ENCODE data around the gene TULP4. TPM values are rescaled to one million over a fixed set of nuclear protein-coding genes. Genes with fewer than 3 reads are reported as not detected.
A peak's percentile ranks its signal among the peaks of the same experiment; 100 is the strongest.

TULP4 gene
- total RNA-seq, 2 experiments from 2014 or later: 18.4 to 18.5 TPM

GRCh38 chr6:158383057-158383456, 70.8 kb downstream of the TULP4 start:
- Mint-ChIP-seq H3K9me3 (no peaks in the 10 kb centered on the region), H3K4me1 (ENCODE audit: low read depth) (peaks cover 5% of the 10 kb centered on the region), H3K27ac (no peak overlapping the region), H3K36me3 (ENCODE audit: low read depth) (no peaks in the 10 kb centered on the region), H3K4me3 (no peak overlapping the region), H3K27me3 (no peaks in the 10 kb centered on the region)
- DNase-seq: no peak
- no peak for ATAC-seq
- intact Hi-C loops (cut with micrococcal nuclease): no loop called here
- TF ChIP-seq CTCF (IDR thresholded peaks at IDR 0.05): no peak
- CTCF ChIA-PET: interaction anchor here (0.8 to 5.7 kb wide), 2 partner anchors 29 to 163 kb away, joined by 3 to 41 read pairs; no protein-coding TSS in a partner anchor
- POLR2A ChIA-PET: no interaction called here

GRCh38 chr6:158383542-158383941, 71.3 kb downstream of the TULP4 start:
- no peak for TF ChIP-seq CTCF (IDR thresholded peaks at IDR 0.05)
- H3K36me3 Mint-ChIP-seq (ENCODE audit: low read depth): no peaks in the 10 kb centered on the region
- H3K4me3 Mint-ChIP-seq: no peak overlapping the region
- no peak overlapping the region for H3K27ac Mint-ChIP-seq
- peaks cover 5% of the 10 kb centered on the region for H3K4me1 Mint-ChIP-seq (ENCODE audit: low read depth)
- CTCF ChIA-PET: interaction anchor here (0.8 to 5.7 kb wide), 2 partner anchors 28 to 164 kb away, joined by 3 to 41 read pairs; no protein-coding TSS in a partner anchor
- H3K9me3 Mint-ChIP-seq: no peaks in the 10 kb centered on the region
- no peaks in the 10 kb centered on the region for H3K27me3 Mint-ChIP-seq
- POLR2A ChIA-PET: no interaction called here
- DNase-seq (no peak), ATAC-seq (no peak)
- intact Hi-C loops (cut with micrococcal nuclease): no loop called here

GRCh38 chr6:158384671-158385110, 72.4 kb downstream of the TULP4 start:
- ATAC-seq (no peak), DNase-seq (no peak)
- Mint-ChIP-seq H3K4me1 (ENCODE audit: low read depth) (peaks cover 10% of the 10 kb centered on the region), H3K27me3 (no peaks in the 10 kb centered on the region), H3K36me3 (ENCODE audit: low read depth) (no peaks in the 10 kb centered on the region), H3K27ac (no peak overlapping the region), H3K4me3 (no peak overlapping the region), H3K9me3 (no peaks in the 10 kb centered on the region)
- intact Hi-C loops (cut with micrococcal nuclease): no loop called here
- POLR2A ChIA-PET: no interaction called here
- CTCF ChIA-PET: interaction anchor here (1.1 to 5.7 kb wide), 3 partner anchors 156 to 170 kb away, joined by 3 to 41 read pairs (median 16); no protein-coding TSS in a partner anchor
- TF ChIP-seq CTCF (IDR thresholded peaks at IDR 0.05): no peak

GRCh38 chr6:158387036-158387435, 74.8 kb downstream of the TULP4 start:
- intact Hi-C loops (cut with micrococcal nuclease): no loop called here
- Mint-ChIP-seq H3K27ac (no peak overlapping the region), H3K36me3 (ENCODE audit: low read depth) (peaks cover 2% of the 10 kb centered on the region), H3K9me3 (peaks cover 6% of the 10 kb centered on the region), H3K4me3 (no peak overlapping the region), H3K4me1 (ENCODE audit: low read depth) (peaks cover 6% of the 10 kb centered on the region), H3K27me3 (no peaks in the 10 kb centered on the region)
- peak; percentile 20 for TF ChIP-seq CTCF (IDR thresholded peaks at IDR 0.05)
- peak; percentile 22 for DNase-seq
- no peak for ATAC-seq
- ChIA-PET POLR2A (interaction anchor here (0.9 kb wide), 1 partner anchor 176 kb away, joined by 3 read pairs; no protein-coding TSS in a partner anchor), CTCF (interaction anchor here (0.5 to 5.7 kb wide), 11 partner anchors 10 to 175 kb away, joined by 3 to 41 read pairs (median 4); no protein-coding TSS in a partner anchor)

- no peak for ATAC-seq
- Mint-ChIP-seq H3K4me1 (ENCODE audit: low read depth) (peaks cover 4% of the 10 kb centered on the region), H3K27me3 (no peaks in the 10 kb centered on the region), H3K4me3 (no peak overlapping the region), H3K9me3 (peaks cover 7% of the 10 kb centered on the region), H3K36me3 (ENCODE audit: low read depth) (peaks cover 2% of the 10 kb centered on the region), H3K27ac (no peak overlapping the region)
- DNase-seq: no peak
- no peak for TF ChIP-seq CTCF (IDR thresholded peaks at IDR 0.05)
- ChIA-PET POLR2A (no interaction called here), CTCF (interaction anchor here (0.5 to 5.7 kb wide), 7 partner anchors 10 to 176 kb away, joined by 3 to 41 read pairs (median 3); no protein-coding TSS in a partner anchor)
- intact Hi-C loops (cut with micrococcal nuclease): no loop called here
Observed at GRCh38 chr6:158387578-158387977, 75.3 kb downstream of the TULP4 start.

Measured in activated CD8-positive, alpha-beta T cell treated with anti-CD3 and anti-CD28 coated beads for 36 hours (primary cell).